ENCODE results near the gene GFPT2.
A peak's percentile ranks its signal among the peaks of the same experiment; 100 is the strongest.

Gene GFPT2

DNA sequence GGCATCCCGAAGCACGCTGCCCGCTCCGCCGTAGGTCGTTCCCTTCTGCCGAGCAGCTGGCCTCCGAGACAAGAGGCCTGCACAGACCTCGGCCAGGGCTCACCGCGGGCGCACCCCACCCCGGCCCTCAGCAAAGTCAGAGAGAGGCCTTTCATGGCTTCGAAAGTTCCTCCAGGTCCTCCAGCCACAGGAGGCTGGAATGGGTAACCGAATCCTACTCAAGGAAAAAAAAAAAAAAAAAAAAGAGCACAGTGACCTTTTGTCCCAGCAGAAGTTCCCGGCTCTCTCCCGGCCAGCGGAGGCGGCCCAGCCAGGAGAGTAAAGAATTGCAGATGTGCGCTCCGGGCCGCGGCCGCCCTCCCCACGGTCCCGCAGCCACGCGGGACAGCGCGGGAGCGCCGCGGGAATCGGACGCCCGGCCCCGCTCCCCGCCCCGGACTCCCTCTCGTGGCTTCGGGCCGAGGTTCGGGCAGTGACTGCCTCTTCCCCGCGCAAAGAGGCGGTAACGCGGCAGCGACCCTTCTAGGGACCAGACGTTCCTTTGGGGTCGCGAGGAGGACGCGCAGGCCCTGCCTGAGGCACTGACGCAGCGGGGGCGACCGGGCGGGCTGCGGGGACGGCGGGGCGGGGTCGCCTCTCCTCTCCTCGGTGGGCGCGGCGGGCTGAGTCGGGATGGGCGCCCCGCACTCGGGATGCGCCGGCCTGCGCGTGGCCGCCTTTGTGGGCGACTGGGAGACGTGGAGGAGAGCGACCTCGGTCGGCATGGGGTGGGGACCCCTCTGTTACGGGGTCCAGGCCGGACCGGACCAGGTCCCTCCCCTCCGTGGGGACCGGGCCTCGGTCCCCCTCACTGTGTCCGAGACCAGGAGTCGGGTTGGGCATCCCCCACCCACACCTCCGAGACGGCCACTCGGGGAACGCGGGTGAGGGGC is 754 bp downstream of the GFPT2 start:
- peak in 14 of 51 donors; percentile 12 to 58 (median 30) for DNase-seq

DNA sequence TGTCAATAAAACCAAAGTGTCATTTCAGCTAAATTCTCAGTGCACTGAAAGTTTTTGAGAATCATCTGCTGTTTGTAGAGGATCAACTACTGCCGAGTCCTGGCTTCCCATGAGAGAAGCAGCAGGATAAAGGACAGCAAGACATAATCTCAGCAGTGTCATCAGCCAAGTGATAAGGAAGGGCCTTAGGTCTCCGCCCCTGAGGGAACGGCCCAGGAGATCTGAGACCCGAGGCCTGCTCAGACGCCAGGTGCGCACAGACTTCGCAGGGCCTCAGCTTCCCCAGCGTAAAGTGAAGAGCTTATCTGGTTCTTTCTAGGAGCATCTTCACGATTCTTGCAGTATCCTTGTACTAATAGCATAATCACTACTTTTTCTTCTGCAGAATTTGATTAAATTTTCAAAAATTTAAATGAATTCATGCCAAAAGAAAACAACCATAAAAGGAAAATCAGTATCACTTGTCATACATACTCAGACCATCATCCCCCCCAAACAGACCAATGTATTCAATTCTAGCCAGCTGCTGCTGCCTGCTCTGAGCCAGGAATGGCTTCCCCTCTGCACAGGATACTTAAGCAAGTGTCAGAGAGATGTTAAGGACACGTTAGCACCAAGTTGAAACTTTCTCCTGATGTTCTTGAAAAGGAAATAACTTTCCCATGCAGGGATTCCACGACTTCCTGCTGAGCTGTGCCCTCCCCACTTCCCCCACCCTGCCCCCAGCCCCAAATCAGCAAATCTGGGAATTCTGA is 2.2 kb downstream of the GFPT2 start:
- no peak for DNase-seq

DNA sequence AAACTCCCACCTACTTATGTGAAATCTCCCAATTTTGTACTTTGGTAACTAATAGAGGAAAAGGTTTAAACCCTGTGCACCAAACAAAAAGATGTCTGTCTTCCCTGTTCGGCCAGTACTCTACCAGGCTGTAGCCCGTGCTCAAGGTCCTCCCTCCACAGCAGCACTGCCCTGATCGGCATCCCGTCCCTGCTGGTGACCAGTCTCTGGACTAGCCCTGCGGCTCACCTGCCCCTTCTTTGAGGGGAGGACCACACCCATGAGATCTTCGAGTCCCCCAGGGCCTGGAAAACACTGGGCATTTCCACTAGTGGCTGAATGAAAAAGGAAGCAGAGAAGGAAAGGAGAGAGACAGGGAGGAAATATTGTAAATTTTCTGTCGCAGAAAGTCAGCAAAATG is 2.8 kb downstream of the GFPT2 start:
- no peak for DNase-seq

DNA sequence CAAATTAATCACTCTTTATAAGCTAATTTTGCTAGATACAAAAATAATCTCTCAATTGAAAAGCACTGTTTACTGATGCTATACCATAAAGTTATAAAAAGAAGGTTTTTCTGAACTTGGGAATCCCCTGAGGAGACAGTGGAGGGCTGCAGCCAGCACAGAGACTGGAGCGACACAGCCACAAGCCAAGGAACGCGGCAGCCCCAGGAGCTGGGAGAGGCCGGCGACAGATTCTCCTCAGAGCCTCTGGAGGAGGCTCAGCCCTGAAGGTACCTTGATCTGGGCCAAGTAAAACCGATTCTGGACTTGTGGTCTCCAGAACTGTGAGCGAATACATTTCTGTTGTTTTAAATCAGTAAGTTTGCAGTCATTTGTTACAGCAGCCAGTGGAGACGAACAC is 3.7 kb downstream of the GFPT2 start:
- no peak for DNase-seq

DNA sequence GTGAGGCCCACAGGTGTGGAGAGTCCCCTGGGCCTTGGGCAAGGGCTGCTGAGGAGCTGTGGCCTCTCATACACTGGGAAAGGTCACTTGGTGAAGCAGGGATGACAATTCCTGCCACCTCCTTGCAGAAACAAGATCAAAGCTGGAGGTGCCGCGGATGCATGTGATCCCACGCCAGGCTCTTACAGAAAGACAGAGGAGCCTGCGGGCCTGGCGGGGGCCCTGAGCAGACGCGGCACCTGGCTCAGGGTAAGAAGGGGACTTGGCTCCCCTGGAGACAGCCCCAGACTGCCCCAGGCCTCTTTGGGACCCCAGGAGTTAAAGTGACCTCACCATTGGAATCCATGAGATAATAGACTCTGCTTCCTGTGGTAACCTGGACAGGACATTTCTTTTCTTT is 4.8 kb downstream of the GFPT2 start:
- no peak for DNase-seq

DNA sequence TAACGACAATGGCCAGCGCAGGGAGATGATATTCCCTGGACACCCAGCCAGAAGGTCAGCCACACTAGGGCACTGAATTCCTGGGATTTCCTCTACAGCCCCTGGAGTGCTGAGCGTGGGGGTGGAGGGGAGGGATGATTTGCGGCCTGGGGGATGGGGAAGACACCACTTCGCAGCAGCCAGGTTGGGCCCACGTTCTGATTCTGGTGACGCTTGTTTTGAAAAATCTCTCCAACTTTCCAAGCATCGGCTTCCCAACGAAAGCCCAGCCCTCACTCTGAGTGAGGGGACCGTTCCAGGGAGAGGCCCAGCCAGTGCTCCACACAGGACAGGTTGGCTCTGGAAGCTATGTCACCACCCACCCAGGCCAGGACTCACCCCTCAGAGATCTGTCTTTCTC is 5.4 kb downstream of the GFPT2 start:
- DNase-seq = no peak

DNA sequence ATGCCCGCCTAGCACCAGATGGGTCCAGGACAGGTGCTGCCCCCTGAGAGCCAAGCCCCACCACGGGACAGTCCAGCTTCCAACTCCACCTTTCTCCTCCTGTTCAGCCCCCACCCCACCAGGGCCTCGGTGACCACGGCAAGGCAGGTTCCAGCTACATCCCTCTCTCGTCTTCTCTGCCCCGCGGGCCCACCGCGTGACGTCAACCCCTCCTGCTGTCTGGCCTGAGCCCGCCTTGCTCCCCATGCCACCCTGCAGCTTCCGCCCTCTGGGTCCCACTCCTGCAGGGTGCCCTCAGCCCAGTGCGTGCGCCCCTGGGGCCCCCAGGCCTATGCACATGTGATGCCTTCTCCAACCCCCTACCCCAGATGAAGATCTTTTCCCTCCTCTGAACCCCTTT is 6.8 kb downstream of the GFPT2 start:
- no peak for DNase-seq

DNA sequence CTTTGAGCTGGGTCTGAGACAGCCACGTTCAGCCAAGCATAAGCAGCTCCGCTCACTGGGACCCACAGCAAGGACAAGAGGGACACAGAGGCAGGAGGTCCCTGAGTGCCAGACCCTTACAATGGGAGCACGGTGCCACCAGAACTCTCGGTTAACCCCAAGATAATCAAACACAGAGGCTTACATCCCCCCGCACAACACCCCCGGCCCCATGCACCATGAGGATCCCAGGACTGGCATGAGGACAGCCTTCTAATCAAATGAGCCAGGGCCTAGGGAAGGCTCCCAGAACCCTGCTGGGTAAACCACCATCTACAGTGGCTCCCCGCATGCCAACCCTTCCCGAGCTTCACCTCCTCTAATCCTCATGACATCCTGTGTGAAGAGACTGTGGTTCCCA is 7.4 kb downstream of the GFPT2 start:
- DNase-seq = no peak

DNA sequence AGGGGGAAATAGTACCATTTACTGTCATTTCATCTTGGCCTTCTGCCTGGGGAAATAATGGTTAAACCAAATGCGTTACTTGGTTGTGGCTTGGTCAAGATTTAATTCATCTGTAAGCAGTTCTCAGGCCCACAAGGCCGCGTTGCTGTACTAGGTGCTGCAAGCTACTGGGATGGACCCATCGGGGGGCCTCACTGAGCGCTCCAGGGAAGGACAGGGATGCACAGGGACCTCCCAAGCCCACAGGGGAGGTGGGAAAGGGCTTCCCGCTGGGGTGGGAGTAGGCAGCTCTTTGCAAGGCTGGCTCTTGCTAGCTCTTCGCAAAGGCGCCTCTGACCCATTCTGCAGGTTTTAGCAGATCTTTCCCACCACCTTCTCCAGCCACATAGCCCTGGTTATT is 8.0 kb downstream of the GFPT2 start:
- no peak for DNase-seq

DNA sequence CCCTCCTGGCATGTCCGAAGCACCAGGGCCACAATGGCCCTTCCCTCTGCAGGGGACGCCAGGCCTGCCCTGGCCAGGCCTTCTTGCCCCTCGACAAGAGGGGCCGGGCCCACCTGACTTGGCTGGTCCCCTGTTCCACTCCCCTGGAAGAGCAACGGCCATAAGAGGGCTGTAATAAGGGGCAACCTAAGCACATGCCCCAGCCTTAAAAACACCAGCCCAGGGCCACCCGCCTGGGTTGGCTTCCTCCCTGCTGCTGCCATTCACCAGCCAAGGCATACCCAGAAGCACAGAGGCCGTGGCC is 8.5 kb downstream of the GFPT2 start:
- DNase-seq = no peak

DNA sequence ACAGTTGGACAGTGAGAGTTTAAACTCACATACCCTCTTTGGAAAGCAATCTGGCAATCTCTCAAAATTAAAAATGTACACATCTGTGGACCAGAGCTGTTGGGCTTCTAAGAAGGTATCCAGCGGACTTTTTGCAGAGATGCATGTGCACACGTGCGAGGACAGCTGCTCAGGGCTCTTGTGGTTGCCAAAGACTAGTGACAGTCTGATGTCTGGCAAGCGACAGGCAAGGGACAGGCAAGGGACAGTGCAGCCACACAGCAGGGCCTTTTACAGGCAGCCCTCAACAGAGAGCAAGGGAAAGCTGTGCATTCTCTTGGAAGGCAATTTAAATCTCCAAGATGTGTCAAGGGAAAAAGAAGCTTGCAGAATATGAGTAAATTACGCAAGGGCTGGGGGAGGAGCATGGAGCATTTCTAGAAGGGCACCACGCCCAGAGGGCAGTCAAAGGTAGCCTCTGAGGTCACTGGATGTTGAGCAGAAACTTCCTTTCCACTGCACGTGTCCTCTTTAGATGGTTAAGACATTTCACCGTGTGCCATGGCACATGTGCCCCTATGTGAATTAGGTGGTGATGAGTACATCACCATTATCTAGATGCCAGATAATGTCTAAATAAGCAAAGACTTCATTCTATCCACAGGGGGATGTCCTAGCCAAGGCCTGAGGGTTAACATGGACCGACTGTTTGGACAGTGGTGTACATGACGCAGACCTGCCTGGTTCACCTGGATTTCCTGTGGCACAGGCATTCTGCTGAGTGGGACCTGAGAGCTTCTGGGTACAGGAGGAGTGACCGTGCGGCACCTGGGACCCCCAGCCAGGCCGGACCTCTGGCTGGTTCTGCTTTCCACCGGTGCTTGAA is 9.1 kb downstream of the GFPT2 start:
- DNase-seq = peak in 8 of 51 donors; percentile 11 to 39 (median 20)

DNA sequence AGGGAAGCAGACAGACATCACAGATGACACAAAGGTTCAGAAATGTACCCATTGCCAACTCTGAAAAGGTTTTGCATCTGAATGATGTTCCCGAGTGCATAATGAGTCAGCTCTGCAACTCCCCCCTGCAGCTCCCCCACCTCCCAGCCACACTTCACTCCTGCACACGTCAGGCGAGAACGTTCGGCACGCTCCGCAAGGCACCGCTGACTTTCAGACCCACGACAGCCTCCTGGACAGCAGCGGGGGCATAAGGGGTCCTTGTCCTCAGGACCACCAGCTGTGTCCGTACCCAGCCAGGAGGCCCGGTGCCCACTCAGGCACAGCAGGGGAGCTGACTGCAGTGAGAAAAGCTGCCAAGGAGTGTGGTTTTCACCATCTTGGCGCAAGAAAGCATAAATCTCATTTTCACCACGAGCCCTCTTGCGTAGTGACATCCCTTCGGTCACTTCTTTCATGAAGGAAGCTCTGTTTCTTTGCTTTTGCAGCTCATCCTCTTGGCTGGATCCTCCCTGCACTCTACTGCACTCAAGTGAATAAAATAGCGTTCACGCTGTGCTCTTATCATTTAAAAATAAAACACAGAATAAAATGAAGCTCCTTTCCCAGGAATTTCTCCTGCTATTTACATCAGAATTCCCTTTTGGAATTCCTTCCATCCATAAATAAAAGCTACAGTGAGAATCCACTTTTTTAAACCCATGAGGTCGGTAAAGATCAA is 9.9 kb downstream of the GFPT2 start:
- DNase-seq = peak in 23 of 51 donors; percentile 16 to 64 (median 32)

DNA sequence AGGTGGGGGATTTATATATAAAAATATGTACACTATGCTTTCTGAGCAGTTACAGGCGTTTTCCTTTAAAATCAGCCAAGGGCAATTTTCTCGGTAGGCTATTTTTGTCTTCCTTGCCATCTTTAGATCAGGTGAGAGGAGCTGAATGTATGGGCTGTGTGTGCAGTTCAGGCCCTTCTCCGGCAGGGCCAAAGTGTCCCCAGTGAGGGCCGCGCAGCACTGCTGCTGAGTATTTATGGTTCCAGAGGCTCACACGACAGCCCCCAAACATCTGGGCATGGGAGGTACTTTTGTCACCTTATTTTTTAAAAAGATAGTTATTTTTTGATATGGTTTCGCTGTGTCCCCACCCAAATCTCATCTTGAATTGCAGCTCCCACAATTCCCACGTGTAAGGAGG is 11.5 kb downstream of the GFPT2 start:
- DNase-seq = no peak

DNA sequence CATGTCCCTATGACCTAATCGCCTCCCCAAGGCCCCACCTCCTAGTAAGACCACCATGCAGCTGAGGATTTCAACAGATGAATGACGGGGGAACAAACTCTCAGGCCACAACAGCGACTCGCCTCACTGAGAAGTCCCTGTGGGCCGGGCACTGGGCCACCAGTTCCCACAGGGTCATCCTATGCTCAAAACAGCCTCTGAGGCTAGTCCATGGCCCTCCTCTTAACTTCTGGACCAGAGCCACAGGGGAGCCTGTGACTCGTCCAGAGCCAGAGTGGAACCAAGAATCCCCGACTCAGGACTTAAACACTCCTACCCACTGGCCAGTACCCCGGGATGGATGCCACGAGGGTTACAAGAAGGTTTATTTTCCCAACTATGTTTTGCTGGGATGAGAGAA is 12.3 kb downstream of the GFPT2 start:
- DNase-seq = no peak

DNA sequence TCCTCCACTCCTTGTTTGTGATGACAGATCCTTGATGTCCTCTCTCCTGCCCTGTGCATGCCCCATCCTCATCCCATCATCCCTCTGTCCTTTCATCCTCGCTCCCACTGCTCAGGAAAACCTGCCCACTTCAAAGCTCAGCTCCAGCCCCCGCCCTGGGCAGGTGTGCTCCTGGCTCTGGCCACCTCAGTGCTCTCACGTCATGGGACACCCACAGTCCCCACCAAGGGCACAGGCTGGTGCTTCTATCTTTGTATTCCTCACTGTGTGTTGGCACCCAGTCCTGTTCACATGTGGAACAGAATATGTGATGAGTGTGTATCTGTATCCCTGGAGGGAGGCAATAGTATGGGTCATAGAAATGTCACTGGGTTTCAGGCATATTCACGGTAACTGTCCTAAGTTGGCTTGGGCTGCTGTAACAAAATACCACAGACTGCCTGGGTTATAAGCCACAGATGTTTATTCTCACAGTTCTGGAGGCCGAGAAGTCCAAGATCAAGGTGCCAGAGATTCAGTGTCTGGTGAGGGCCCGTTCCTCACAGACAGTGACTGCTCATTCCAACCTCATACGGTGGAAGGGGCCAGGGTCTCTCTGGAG is 13.5 kb downstream of the GFPT2 start:
- no peak for DNase-seq

DNA sequence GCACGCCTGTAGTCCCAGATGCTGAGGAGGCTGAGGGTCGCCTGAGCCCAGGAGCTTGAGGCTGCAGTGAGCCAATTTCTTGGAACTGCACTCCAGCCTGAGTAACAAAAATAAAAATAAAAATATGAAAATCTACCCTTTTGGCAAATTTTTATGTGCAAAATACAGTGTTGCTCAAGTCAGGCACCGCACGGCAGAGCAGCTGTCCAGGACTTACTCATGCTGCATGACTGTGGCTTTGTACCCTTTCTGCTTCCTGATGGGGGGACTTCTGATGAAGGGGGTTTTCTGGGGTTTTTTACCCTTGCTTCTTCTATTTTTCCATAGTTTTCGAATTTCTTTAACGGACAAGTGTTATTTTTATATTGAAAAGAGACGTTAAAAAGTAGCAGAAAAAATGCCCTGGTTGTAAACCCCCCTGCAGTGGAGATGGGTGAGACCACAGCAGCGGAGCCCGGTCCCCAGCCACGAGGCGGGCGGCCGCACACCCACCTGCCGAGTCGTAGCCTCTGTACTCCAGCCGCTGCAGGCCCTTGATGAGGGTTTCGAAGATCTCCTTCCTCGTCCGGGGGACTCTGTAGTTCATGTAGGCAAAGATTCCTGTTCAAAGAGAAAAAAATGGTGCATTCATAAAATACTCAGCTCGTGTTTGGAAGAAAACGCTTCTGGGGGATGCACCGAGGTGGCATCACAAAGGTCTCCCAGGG is 15.0 kb downstream of the GFPT2 start:
- no peak for DNase-seq

DNA sequence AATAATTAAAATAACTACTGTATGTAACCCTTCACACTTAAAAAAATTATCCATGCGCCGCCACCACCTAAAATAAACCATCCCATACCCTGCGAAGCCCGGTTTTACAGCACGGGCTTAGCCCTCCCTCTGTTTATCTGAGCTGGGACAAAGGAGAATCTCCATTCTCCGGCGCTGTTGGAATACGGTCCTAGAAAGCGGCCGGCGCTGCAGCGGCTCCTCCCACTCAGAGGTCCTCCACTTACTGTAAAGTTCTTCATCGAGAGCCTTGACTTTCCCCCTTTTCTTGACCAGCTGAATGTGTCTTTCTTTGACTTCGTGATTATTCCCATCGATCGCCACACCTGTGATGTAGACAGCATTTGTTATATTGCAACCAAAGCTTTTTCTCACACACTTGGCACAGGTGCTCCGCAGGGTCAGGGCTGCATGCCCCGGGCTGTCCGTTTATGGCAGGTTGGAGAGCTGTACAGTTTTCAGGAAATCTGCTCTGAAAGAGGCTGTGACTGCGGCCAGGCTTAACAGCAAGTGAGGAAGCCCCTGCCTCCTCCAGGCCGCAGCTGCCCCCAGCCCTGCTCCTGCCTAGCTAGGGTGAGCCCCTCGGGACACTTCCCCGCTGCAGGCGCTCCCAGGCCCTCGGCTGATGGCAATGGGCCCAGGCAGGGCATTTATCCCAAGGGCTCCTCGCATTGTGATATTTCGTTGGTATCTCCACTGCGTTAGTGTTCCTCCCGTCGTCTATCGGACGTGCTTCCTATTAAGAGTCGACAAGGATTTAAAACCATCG is 16.7 kb downstream of the GFPT2 start:
- no peak for DNase-seq

DNA sequence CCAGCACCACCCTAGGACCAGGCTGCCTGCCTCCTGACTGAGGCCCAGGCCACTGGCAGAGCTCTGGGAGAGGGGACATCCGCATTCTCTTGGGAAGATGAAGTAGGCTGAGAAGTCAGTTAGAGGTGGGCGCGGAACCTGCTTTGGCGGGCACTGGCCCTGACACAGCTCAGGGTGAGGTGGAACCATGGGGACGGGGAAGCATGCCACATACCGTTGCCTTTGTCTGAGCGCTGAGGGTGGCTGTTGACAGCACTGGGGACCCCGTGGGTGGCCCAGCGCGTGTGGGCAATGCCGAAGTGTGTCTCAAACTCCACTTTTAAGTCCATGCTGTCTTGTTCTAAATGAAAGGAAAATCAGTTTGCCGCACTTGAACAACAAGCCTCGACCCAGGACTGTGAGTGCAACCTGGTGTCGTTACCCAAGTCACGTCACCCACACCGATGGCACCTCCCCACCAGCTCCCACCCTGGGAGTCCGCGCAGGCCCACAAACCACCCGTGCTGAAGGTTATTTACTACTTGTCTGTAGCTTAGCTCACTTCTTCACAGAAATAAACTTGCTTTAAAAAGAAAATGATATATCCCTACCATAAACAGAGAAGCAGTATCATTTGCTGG is 17.4 kb downstream of the GFPT2 start:
- no peak for DNase-seq
